Body of pancreas (tissue), 4 donors: ENCODE data around the gene FLT1.

Experiments used
- POLR2A ChIP-seq, 3 donors: fragments of 450-650 bp; IDR thresholded peaks; one replicate each; pipeline ENCODE4 v1.6.1; 2016; ENCODE audit warnings: antibody characterized with exemption in 3 of 3, mild to moderate bottlenecking in 2 of 3
- TF ChIP-seq, protein P1 (sequence below), 7 experiments: fragments of 450-650 bp in 4 of 7; fragments of 200-600 bp in 3 of 7; sonication (generic) in 3 of 7; IDR thresholded peaks; one replicate each; pipeline ENCODE4 v1.5.1; 2016 to 2019; ENCODE audit warnings: antibody characterized with exemption in 7 of 7

DNA sequence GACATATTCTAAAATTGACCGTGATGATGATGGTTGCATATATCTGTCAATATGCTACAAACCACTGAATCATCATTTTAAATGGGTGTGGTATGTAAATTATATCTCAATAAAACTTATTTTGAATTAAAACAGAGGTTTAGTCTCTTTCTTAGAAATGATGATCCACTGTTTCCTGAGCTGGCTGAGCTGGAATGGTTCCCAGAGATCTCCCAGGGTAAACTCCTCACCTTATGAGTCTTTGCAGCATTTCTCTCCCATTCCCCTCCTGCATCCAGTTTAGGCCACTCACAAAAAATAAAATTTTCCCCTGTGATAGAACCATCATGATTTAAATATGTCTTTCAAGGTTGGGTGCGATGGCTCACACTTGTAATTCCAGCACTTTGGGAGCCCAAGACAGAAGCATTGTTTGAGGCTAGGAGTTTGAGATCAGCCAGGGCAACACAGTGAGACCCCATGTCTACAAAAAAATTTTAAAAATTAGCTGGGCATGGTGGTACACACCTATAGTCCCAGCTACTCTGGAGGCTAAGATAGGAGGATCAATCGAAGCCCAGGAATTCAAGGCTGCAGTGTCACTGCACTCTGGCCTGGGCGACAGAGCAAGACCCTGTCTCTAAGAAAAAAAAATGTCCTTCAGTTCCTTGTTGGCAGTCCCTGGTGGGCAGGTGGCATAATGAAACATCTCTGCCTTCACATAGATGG is 46.1 kb downstream of the FLT1 start:
- TF ChIP-seq, protein P1, sequence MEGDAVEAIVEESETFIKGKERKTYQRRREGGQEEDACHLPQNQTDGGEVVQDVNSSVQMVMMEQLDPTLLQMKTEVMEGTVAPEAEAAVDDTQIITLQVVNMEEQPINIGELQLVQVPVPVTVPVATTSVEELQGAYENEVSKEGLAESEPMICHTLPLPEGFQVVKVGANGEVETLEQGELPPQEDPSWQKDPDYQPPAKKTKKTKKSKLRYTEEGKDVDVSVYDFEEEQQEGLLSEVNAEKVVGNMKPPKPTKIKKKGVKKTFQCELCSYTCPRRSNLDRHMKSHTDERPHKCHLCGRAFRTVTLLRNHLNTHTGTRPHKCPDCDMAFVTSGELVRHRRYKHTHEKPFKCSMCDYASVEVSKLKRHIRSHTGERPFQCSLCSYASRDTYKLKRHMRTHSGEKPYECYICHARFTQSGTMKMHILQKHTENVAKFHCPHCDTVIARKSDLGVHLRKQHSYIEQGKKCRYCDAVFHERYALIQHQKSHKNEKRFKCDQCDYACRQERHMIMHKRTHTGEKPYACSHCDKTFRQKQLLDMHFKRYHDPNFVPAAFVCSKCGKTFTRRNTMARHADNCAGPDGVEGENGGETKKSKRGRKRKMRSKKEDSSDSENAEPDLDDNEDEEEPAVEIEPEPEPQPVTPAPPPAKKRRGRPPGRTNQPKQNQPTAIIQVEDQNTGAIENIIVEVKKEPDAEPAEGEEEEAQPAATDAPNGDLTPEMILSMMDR (IDR thresholded peaks at IDR 0.05) = no peak
- TF ChIP-seq POLR2A (IDR thresholded peaks at IDR 0.05) = no peak
